Measurements from ENCODE around the gene NFATC2. TPM values are rescaled to one million over a fixed set of nuclear protein-coding genes. Genes with fewer than 3 reads are reported as not detected.

The NFATC2 gene
- polyA plus RNA-seq, 1 of the 3 experiments (the other 2 are of a cell fraction), result 0.36 TPM

GRCh38 chr20:51420805-51421204 is 121.7 kb downstream of the NFATC2 start:
- no peak overlapping the region for H3K4me3 ChIP-seq (ENCODE audit: low read depth in 2 of 2, low read length in 1 of 2)
- no peak overlapping the region for H3K4me2 ChIP-seq
- no peaks in the 10 kb centered on the region for H3K9me3 ChIP-seq
- no peaks in the 10 kb centered on the region for H3K9me2 ChIP-seq
- H3F3A ChIP-seq (replicated peaks; ENCODE audit: insufficient read depth), result peaks cover 9% of the 10 kb centered on the region
- no peaks in the 10 kb centered on the region for H3K79me2 ChIP-seq (ENCODE audit: insufficient read depth)
- 61% methylated on average over 3 of the region's 3 CpGs for WGBS (ENCODE audit: low lambda C conversion rate)
- no peak overlapping the region for H3K27ac ChIP-seq (ENCODE audit: low read depth in 2 of 2, low read length in 1 of 2)
- TF ChIP-seq USF2 (IDR thresholded peaks at IDR 0.05; ENCODE audit: borderline replicate concordance, low read depth, low read length) (no peak), GATA2 (CRISPR knock-in tag; IDR thresholded peaks at IDR 0.05) (no peak)
- no peak overlapping the region for H2AFZ ChIP-seq (ENCODE audit: low read depth)
- ChIA-PET CTCF (no interaction called here), POLR2A (no interaction called here)
- no peaks in the 10 kb centered on the region for H3K27me3 ChIP-seq (ENCODE audit: insufficient read depth)
- peaks cover 0 to 3% of the 10 kb centered on the region in 2 experiments for H3K36me3 ChIP-seq (replicated peaks in 1 of 2; ENCODE audit: control insufficient read depth in 1 of 2, insufficient read depth in 2 of 2, low read length in 1 of 2)
- H4K20me1 ChIP-seq (ENCODE audit: insufficient read depth), result no peaks in the 10 kb centered on the region
- H3K4me1 ChIP-seq (ENCODE audit: control insufficient read depth in 1 of 2, insufficient read depth in 2 of 2, low read depth in 1 of 2, low read length in 1 of 2), result peaks cover 0 to 6% of the 10 kb centered on the region in 2 experiments; a peak in 3 of 4 replicates
- DNase-seq, result no peak
- no peak overlapping the region for H3K9ac ChIP-seq

GRCh38 chr20:51420111-51420510 is 122.4 kb downstream of the NFATC2 start:
- H3K9me3 ChIP-seq, result no peaks in the 10 kb centered on the region
- H3K9ac ChIP-seq, result no peak overlapping the region
- DNase-seq, result no peak
- 37% methylated on average over 1 of the region's 1 CpG for WGBS (ENCODE audit: low lambda C conversion rate)
- H3K36me3 ChIP-seq (replicated peaks in 1 of 2; ENCODE audit: control insufficient read depth in 1 of 2, insufficient read depth in 2 of 2, low read length in 1 of 2), result peaks cover 0 to 3% of the 10 kb centered on the region in 2 experiments
- H2AFZ ChIP-seq (ENCODE audit: low read depth), result no peak overlapping the region
- no peaks in the 10 kb centered on the region for H3K79me2 ChIP-seq (ENCODE audit: insufficient read depth)
- no peak overlapping the region for H3K4me2 ChIP-seq
- H4K20me1 ChIP-seq (ENCODE audit: insufficient read depth), result no peaks in the 10 kb centered on the region
- no peaks in the 10 kb centered on the region for H3K9me2 ChIP-seq
- ChIA-PET POLR2A (no interaction called here), CTCF (no interaction called here)
- H3K27ac ChIP-seq (ENCODE audit: low read depth in 2 of 2, low read length in 1 of 2), result peak overlapping the region in 1 of 2 experiments; percentile 4; a peak in 1 of 4 replicates
- H3K4me1 ChIP-seq (ENCODE audit: control insufficient read depth in 1 of 2, insufficient read depth in 2 of 2, low read depth in 1 of 2, low read length in 1 of 2), result peaks cover 0 to 6% of the 10 kb centered on the region in 2 experiments; a peak in 2 of 4 replicates
- no peaks in the 10 kb centered on the region for H3K27me3 ChIP-seq (ENCODE audit: insufficient read depth)
- no peak overlapping the region for H3K4me3 ChIP-seq (ENCODE audit: low read depth in 2 of 2, low read length in 1 of 2)
- H3F3A ChIP-seq (replicated peaks; ENCODE audit: insufficient read depth), result peaks cover 9% of the 10 kb centered on the region
- no peak for TF ChIP-seq TAF1 (IDR thresholded peaks at IDR 0.05; ENCODE audit: borderline replicate concordance, low read depth, low read length)
- TF ChIP-seq PBX3 (IDR thresholded peaks at IDR 0.05), result peak; percentile 50

- Histone ChIP-seq H3K9me2 (no peaks in the 10 kb centered on the region), H3F3A (replicated peaks; ENCODE audit: insufficient read depth) (peaks cover 9% of the 10 kb centered on the region), H3K4me3 (ENCODE audit: low read depth in 2 of 2, low read length in 1 of 2) (no peak overlapping the region), H2AFZ (ENCODE audit: low read depth) (no peak overlapping the region), H3K27me3 (ENCODE audit: insufficient read depth) (no peaks in the 10 kb centered on the region), H3K4me2 (no peak overlapping the region), H3K36me3 (replicated peaks in 1 of 2; ENCODE audit: control insufficient read depth in 1 of 2, insufficient read depth in 2 of 2, low read length in 1 of 2) (peaks cover 0 to 3% of the 10 kb centered on the region in 2 experiments), H4K20me1 (ENCODE audit: insufficient read depth) (no peaks in the 10 kb centered on the region), H3K9ac (no peak overlapping the region), H3K79me2 (ENCODE audit: insufficient read depth) (no peaks in the 10 kb centered on the region), H3K27ac (ENCODE audit: low read depth in 2 of 2, low read length in 1 of 2) (0 out of 4 replicates have a peak overlapping the region, but pooled peaks of 1 of the 2 experiments have one; percentile 4), H3K4me1 (ENCODE audit: control insufficient read depth in 1 of 2, insufficient read depth in 2 of 2, low read depth in 1 of 2, low read length in 1 of 2) (peaks cover 0 to 6% of the 10 kb centered on the region in 2 experiments; a peak in 2 of 4 replicates), H3K9me3 (no peaks in the 10 kb centered on the region)
- ChIA-PET POLR2A (no interaction called here), CTCF (interaction anchor here (0.6 kb wide), 1 partner anchor 175 kb away, joined by 3 read pairs; no protein-coding TSS in a partner anchor)
- WGBS (ENCODE audit: low lambda C conversion rate), result 95% methylated on average over 4 of the region's 4 CpGs
- DNase-seq, result no peak
- TF ChIP-seq FOXJ3 (CRISPR knock-in tag; IDR thresholded peaks at IDR 0.05) (no peak), CTCF (IDR thresholded peaks at IDR 0.05) (no peak), TAF1 (IDR thresholded peaks at IDR 0.05; ENCODE audit: borderline replicate concordance, low read depth, low read length) (no peak), MEF2A (IDR thresholded peaks at IDR 0.05; ENCODE audit: borderline replicate concordance, low read depth) (no peak)
Measured at GRCh38 chr20:51419646-51420045, 122.9 kb downstream of the NFATC2 start.
